Measurements from ENCODE around the gene PIP5K1B. TPM values are rescaled to one million over a fixed set of nuclear protein-coding genes. Genes with fewer than 3 reads are reported as not detected.
A peak's percentile ranks its signal among the peaks of the same experiment; 100 is the strongest.

The PIP5K1B gene
- polyA plus RNA-seq, 1 donor from 2014 or later = 5.0 TPM

DNA sequence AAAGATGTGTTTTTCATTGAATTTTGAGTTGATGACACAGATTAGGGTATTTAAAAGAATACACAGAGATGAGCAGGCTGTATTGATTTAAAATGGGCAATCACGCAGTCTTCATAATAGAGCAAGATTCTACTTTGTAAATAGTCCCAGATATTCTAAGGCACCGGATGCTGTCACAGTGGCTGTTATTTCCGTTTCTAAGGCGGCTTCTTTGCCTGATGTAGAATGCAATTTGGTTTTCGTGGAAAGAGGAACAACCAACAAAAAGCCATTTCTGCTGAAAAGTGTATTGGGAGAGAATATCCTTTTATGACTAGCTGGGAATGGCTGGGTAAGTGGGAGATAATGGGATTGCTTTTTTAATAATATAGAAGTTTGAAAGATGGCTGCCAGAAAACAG, 291.4 kb downstream of the PIP5K1B start:
- peak overlapping the region in 2 of 3 donors; percentile 6 to 48 for H3K27ac Mint-ChIP-seq
- H3K9me3 Mint-ChIP-seq = no peaks in the 10 kb centered on the region
- H3K27me3 Mint-ChIP-seq = no peaks in the 10 kb centered on the region
- H3K36me3 Mint-ChIP-seq = peaks cover 4% of the 10 kb centered on the region
- peaks cover 11 to 16% (median 13%) of the 10 kb centered on the region in 3 donors for H3K4me1 Mint-ChIP-seq
- peak overlapping the region in 1 of 4 donors; percentile 25 for H3K4me3 Mint-ChIP-seq

- peaks cover 11 to 16% (median 13%) of the 10 kb centered on the region in 3 donors for H3K4me1 Mint-ChIP-seq
- H3K27me3 Mint-ChIP-seq = no peaks in the 10 kb centered on the region
- H3K9me3 Mint-ChIP-seq = no peaks in the 10 kb centered on the region
- H3K4me3 Mint-ChIP-seq = no peak overlapping the region
- H3K36me3 Mint-ChIP-seq = peaks cover 4% of the 10 kb centered on the region
- H3K27ac Mint-ChIP-seq = peak overlapping the region in 1 of 3 donors; percentile 47
Measured at GRCh38 chr9:68997666-68998065, 292.6 kb downstream of the PIP5K1B start.

- Mint-ChIP-seq H3K27ac (peak overlapping the region in 2 of 3 donors; percentile 34 to 57), H3K9me3 (no peaks in the 10 kb centered on the region), H3K4me1 (peaks cover 11 to 13% (median 13%) of the 10 kb centered on the region in 3 donors), H3K27me3 (no peaks in the 10 kb centered on the region), H3K4me3 (no peak overlapping the region), H3K36me3 (peaks cover 4% of the 10 kb centered on the region)
Measured at GRCh38 chr9:68998385-68998784, 293.3 kb downstream of the PIP5K1B start.

GRCh38 chr9:68998812-68999211, 293.8 kb downstream of the PIP5K1B start:
- no peaks in the 10 kb centered on the region for H3K9me3 Mint-ChIP-seq

GRCh38 chr9:68999393-69000105, 294.5 kb downstream of the PIP5K1B start:
- no peaks in the 10 kb centered on the region for H3K9me3 Mint-ChIP-seq
- H3K36me3 Mint-ChIP-seq = peaks cover 2% of the 10 kb centered on the region
- no peaks in the 10 kb centered on the region for H3K27me3 Mint-ChIP-seq
- H3K27ac Mint-ChIP-seq = peak overlapping the region in 1 of 3 donors; percentile 50
- peaks cover 11 to 13% (median 13%) of the 10 kb centered on the region in 3 donors for H3K4me1 Mint-ChIP-seq
- H3K4me3 Mint-ChIP-seq = no peak overlapping the region

More at GRCh38 chr9:68998812-68999211, 293.8 kb downstream of the PIP5K1B start:
- Mint-ChIP-seq H3K27ac (no peak overlapping the region), H3K4me3 (no peak overlapping the region), H3K4me1 (peaks cover 11 to 13% (median 13%) of the 10 kb centered on the region in 3 donors), H3K27me3 (no peaks in the 10 kb centered on the region), H3K36me3 (peaks cover 2% of the 10 kb centered on the region)

- Mint-ChIP-seq H3K27ac (no peak overlapping the region), H3K4me3 (no peak overlapping the region), H3K27me3 (no peaks in the 10 kb centered on the region), H3K36me3 (peaks cover 2% of the 10 kb centered on the region), H3K9me3 (no peaks in the 10 kb centered on the region), H3K4me1 (peaks cover under 1 to 5% (median 5%) of the 10 kb centered on the region in 3 donors)
Measured at GRCh38 chr9:69001921-69002320, 296.9 kb downstream of the PIP5K1B start.

GRCh38 chr9:69003051-69003450, 298.0 kb downstream of the PIP5K1B start:
- H3K4me1 Mint-ChIP-seq = peaks cover 0 to 5% (median 4%) of the 10 kb centered on the region in 3 donors
- H3K27me3 Mint-ChIP-seq = no peaks in the 10 kb centered on the region
- peak overlapping the region in 1 of 3 donors; percentile 71 for H3K27ac Mint-ChIP-seq
- H3K4me3 Mint-ChIP-seq = no peak overlapping the region
- peaks cover 2% of the 10 kb centered on the region for H3K36me3 Mint-ChIP-seq
- H3K9me3 Mint-ChIP-seq = no peaks in the 10 kb centered on the region

GRCh38 chr9:69004836-69005235, 299.8 kb downstream of the PIP5K1B start:
- Mint-ChIP-seq H3K4me1 (no peaks in the 10 kb centered on the region), H3K36me3 (peaks cover 2% of the 10 kb centered on the region), H3K4me3 (no peak overlapping the region), H3K27me3 (no peaks in the 10 kb centered on the region), H3K9me3 (no peaks in the 10 kb centered on the region), H3K27ac (no peak overlapping the region)

GRCh38 chr9:69009708-69010107, 304.7 kb downstream of the PIP5K1B start:
- Mint-ChIP-seq H3K36me3 (peaks cover 2% of the 10 kb centered on the region), H3K4me3 (no peak overlapping the region), H3K9me3 (no peaks in the 10 kb centered on the region), H3K27me3 (peaks cover 3% of the 10 kb centered on the region), H3K4me1 (peaks cover 7 to 12% (median 7%) of the 10 kb centered on the region in 3 donors), H3K27ac (no peak overlapping the region)

DNA sequence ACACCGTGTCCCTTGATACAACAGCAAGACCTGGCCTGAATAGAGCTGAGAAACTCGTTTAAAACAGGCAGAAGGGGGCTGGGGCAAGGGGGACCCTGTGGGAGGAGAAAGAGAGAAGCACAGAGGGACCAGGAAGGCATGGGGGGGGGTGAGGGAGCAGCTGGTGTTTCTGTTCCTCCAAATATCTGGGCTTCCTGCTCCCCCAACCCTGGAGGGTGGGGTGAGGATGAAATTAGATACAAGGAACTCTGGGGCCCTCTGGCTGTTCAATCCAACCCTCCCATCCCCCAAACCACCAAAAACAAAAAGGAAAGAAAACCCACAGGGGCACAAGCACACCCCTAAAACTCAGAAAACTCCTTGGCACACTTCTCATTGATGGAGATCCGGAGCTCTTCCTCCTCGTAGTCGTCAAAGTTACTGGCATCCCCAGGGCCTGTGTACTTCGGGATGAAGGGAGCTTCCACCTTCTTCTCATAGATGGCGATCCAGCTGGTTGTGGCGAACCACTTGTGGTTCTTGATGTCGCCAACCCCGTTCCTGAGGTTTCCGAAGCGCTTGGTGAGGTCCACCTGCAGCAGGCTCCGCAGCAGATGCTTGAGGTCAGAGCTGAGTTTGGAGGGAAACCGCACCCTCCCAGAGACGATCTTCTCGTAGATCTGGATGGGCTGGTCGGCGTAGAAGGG, 307.8 kb downstream of the PIP5K1B start:
- Mint-ChIP-seq H3K4me1 (peaks cover 7 to 12% (median 10%) of the 10 kb centered on the region in 3 donors), H3K9me3 (no peaks in the 10 kb centered on the region), H3K4me3 (peak overlapping the region in 1 of 4 donors; percentile 84), H3K27me3 (peaks cover 3% of the 10 kb centered on the region), H3K36me3 (peaks cover 2% of the 10 kb centered on the region), H3K27ac (peak overlapping the region in 1 of 3 donors; percentile 64)

DNA sequence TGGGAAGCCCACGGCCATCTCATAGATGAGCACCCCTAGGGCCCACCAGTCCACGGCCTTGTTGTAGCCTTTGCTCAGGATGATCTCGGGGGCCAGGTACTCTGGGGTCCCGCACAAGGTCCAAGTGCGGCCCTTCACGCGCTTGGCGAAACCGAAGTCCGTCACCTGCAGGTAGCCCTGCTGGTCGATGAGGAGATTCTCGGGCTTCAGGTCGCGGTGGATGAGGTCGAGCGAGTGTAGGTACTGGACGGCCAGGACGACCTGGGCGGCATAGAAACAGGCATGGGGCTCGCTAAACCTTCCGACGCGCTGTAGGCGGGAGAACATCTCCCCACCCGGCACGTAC, 308.3 kb downstream of the PIP5K1B start:
- peaks cover 2% of the 10 kb centered on the region for H3K36me3 Mint-ChIP-seq
- H3K27me3 Mint-ChIP-seq = peaks cover 3% of the 10 kb centered on the region
- no peak overlapping the region for H3K4me3 Mint-ChIP-seq
- no peaks in the 10 kb centered on the region for H3K9me3 Mint-ChIP-seq
- no peak overlapping the region for H3K27ac Mint-ChIP-seq
- H3K4me1 Mint-ChIP-seq = peaks cover 7 to 12% (median 10%) of the 10 kb centered on the region in 3 donors

- H3K27me3 Mint-ChIP-seq = peaks cover 3% of the 10 kb centered on the region
- peak within 1 kb of the TSS in 1 of 4 donors; percentile 84 for H3K4me3 Mint-ChIP-seq
- H3K27ac Mint-ChIP-seq = peak within 1 kb of the TSS in 1 of 3 donors; percentile 64
- peaks cover 8 to 12% (median 10%) of the 10 kb centered on the region in 3 donors for H3K4me1 Mint-ChIP-seq
- H3K36me3 Mint-ChIP-seq = peaks cover 2% of the 10 kb centered on the region
- H3K9me3 Mint-ChIP-seq = no peaks in the 10 kb centered on the region
Measured at GRCh38 chr9:69014013-69014412, 309.0 kb downstream of the PIP5K1B start, which contains the start of gene PRKACG. Gene PRKACG, minus strand, starts transcription at chr9:69014113. Its CDS starts 21 bp downstream, at chr9:69014092.

- Mint-ChIP-seq H3K27ac (no peak overlapping the region), H3K36me3 (no peaks in the 10 kb centered on the region), H3K4me3 (no peak overlapping the region), H3K27me3 (peaks cover 3% of the 10 kb centered on the region), H3K4me1 (peaks cover 8 to 14% (median 10%) of the 10 kb centered on the region in 3 donors), H3K9me3 (no peaks in the 10 kb centered on the region)
Measured at GRCh38 chr9:69016191-69017096, 311.4 kb downstream of the PIP5K1B start.

GRCh38 chr9:69018737-69019136, 313.7 kb downstream of the PIP5K1B start:
- Mint-ChIP-seq H3K27ac (no peak overlapping the region), H3K9me3 (no peaks in the 10 kb centered on the region), H3K27me3 (no peaks in the 10 kb centered on the region), H3K36me3 (no peaks in the 10 kb centered on the region), H3K4me1 (peaks cover 1 to 3% (median 3%) of the 10 kb centered on the region in 3 donors), H3K4me3 (no peak overlapping the region)
